Progenitor cell of endocrine pancreas (in vitro differentiated cells): ENCODE data around the gene ATXN1. TPM values are rescaled to one million over a fixed set of nuclear protein-coding genes. Genes with fewer than 3 reads are reported as not detected.

Experiments
- DNase-seq: peaks from one replicate; pipeline ENCODE4 v3.0.0; 2021; ENCODE audit warnings: low spot score; ENCODE audit not compliant: unreplicated experiment
- H3K27ac Mint-ChIP-seq: 2 replicates; pipeline ENCODE4 v1.8.0; 2021; ENCODE audit warnings: mild to moderate bottlenecking, moderate library complexity, mixed read lengths
- H3K27me3 Mint-ChIP-seq: 2 replicates; pipeline ENCODE4 v1.8.0; 2021; ENCODE audit warnings: mixed read lengths
- H3K36me3 Mint-ChIP-seq: 2 replicates; pipeline ENCODE4 v1.8.0; 2022; ENCODE audit warnings: mixed read lengths; ENCODE audit not compliant: insufficient read depth
- H3K4me1 Mint-ChIP-seq: 2 replicates; pipeline ENCODE4 v1.8.0; 2021; ENCODE audit warnings: low read depth, mixed read lengths
- H3K4me3 Mint-ChIP-seq: 2 replicates; pipeline ENCODE4 v1.8.0; 2021; ENCODE audit warnings: low read depth, mild to moderate bottlenecking, moderate library complexity, mixed read lengths
- H3K9me3 Mint-ChIP-seq: 2 replicates; pipeline ENCODE4 v1.8.0; 2021; ENCODE audit warnings: low read depth, mixed read lengths
- total RNA-seq: library from RNA; stranded (reverse); gene quantifications from 2 replicates; pipeline ENCODE4 v1.2.1, GENCODE V29; 2021
- TF ChIP-seq, protein P1 (sequence below): fragments of 200-600 bp; sonication (generic); IDR thresholded peaks from one replicate; pipeline ENCODE4 v1.5.0; 2021; ENCODE audit warnings: antibody characterized with exemption, mild to moderate bottlenecking; ENCODE audit not compliant: unreplicated experiment

Gene ATXN1
- total RNA-seq, 1 donor from 2014 or later = 35.8 TPM

DNA sequence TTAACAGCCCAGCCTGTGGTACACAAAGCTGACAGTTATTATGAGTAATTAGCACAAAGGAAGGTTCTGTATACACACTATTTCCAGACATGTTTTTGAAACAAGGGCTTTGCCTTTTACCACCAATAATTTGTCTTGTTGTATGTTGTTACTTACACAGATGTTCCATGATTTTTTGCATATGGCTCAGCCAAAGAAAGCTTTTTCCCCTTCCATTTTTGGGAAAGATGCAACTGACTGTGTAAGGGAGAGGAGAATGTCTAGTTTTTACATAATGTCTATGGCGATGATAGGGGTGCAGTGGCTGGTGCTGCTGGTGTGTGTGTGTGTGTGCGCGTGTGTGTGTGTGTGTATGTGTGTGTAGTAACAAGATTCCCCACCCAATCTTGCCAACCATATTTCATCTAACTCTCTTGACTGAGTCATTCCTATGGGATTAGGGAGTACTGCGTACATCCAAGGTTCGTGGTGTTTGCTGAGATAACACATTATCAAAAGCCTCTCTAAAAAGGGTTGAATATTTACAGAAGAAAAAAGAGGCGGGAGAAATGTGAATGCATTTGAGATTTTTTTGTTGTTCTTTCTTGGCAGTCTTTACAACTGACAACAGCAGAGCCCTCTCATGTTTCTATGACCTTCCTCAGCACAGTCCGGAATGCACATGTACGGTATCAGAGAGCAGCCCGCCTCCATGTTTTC, 330.7 kb downstream of the ATXN1 start:
- TF ChIP-seq, protein P1, sequence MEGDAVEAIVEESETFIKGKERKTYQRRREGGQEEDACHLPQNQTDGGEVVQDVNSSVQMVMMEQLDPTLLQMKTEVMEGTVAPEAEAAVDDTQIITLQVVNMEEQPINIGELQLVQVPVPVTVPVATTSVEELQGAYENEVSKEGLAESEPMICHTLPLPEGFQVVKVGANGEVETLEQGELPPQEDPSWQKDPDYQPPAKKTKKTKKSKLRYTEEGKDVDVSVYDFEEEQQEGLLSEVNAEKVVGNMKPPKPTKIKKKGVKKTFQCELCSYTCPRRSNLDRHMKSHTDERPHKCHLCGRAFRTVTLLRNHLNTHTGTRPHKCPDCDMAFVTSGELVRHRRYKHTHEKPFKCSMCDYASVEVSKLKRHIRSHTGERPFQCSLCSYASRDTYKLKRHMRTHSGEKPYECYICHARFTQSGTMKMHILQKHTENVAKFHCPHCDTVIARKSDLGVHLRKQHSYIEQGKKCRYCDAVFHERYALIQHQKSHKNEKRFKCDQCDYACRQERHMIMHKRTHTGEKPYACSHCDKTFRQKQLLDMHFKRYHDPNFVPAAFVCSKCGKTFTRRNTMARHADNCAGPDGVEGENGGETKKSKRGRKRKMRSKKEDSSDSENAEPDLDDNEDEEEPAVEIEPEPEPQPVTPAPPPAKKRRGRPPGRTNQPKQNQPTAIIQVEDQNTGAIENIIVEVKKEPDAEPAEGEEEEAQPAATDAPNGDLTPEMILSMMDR = no peak
- Mint-ChIP-seq H3K36me3 (peaks cover 3% of the 10 kb centered on the region), H3K27ac (no peak overlapping the region), H3K4me3 (no peak overlapping the region), H3K4me1 (peaks cover 10% of the 10 kb centered on the region), H3K27me3 (no peaks in the 10 kb centered on the region), H3K9me3 (no peaks in the 10 kb centered on the region)
- DNase-seq = no peak

DNA sequence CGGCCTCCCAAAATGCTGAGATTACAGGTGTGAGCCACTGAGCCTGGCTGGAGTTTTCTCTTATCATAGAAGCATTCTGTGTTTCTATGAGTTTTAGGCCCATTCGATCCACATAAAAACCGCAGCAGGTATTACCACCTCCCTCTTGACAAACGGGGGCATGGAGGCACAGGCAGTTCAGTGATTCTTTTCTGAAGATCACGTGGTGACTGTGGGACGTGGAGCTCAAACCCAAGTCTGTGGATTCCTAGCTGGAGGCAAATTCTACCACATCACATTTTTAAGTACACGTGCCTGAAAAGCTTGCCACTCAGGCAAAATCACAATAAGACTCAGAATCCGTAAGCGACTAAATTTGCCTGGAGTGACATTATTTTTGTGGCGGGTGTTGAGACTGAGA, 331.6 kb downstream of the ATXN1 start:
- no peak overlapping the region for H3K4me3 Mint-ChIP-seq
- no peaks in the 10 kb centered on the region for H3K36me3 Mint-ChIP-seq
- H3K27ac Mint-ChIP-seq = no peak overlapping the region

DNA sequence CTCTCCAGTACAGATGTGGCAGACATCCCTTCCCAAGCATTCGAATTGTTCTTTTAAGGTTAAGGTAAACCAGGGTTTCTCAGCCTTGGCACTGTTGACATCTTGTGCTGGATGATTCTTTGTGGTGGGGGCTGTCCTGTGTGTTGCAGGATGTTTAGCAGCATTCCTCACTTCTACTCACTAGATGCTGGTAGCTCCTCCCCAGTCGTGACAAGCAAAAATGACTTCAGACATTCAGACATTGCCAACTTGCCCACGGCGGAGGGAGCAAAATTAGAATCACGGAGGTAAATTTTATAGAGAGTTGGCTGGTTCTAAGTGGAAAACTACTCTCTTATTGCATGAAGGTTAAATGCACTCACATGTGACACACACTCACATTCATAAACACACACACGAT, 334.1 kb downstream of the ATXN1 start:
- TF ChIP-seq, protein P1 = no peak
- H3K4me3 Mint-ChIP-seq = no peak overlapping the region
- no peak overlapping the region for H3K27ac Mint-ChIP-seq
- DNase-seq = no peak
- H3K9me3 Mint-ChIP-seq = no peaks in the 10 kb centered on the region
- peaks cover 10% of the 10 kb centered on the region for H3K4me1 Mint-ChIP-seq
- no peaks in the 10 kb centered on the region for H3K36me3 Mint-ChIP-seq
- no peaks in the 10 kb centered on the region for H3K27me3 Mint-ChIP-seq

More for the DNA sequence above, 331.6 kb downstream of the ATXN1 start:
- peaks cover 10% of the 10 kb centered on the region for H3K4me1 Mint-ChIP-seq
- TF ChIP-seq, protein P1 = no peak
- H3K27me3 Mint-ChIP-seq = no peaks in the 10 kb centered on the region
- no peak for DNase-seq
- H3K9me3 Mint-ChIP-seq = no peaks in the 10 kb centered on the region

DNA sequence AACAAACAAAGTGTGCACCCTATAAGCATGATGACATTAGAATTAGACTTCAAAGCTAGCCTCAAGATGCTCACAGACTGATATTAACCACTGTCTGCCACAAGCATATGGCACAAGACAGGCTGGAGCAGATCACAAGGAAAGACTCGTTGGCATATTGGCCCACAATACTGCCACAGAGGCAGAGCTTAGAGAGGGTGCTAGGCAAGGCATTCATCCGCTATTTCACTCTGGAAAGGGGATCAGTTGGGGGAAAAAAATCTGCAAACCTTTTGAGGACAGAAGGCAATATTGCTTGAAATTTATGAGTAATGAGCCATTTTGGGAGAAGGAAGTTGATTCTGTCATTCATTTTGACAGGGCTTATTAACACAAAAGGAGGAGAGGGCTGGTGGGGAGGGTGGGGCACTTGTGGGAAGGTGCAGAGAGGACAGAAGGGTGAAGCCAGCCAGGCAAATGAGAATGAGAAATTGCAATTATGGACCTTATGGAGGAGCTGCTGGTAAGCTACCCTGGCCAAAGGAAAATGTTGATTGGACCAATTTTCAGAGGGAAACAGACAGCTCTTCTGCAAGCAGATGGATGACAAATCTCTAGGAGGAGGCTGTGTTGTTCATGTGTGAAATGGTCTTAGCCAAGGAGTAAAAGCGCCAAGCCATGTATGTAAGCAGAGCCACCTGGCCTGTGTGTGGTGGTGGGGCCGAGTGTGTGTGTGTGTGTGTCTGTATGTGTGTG, 335.2 kb downstream of the ATXN1 start:
- TF ChIP-seq, protein P1 = no peak
- Mint-ChIP-seq H3K27me3 (no peaks in the 10 kb centered on the region), H3K4me3 (no peak overlapping the region), H3K9me3 (no peaks in the 10 kb centered on the region), H3K27ac (peak overlapping the region; percentile 59), H3K4me1 (peaks cover 13% of the 10 kb centered on the region), H3K36me3 (no peaks in the 10 kb centered on the region)
- DNase-seq = no peak

DNA sequence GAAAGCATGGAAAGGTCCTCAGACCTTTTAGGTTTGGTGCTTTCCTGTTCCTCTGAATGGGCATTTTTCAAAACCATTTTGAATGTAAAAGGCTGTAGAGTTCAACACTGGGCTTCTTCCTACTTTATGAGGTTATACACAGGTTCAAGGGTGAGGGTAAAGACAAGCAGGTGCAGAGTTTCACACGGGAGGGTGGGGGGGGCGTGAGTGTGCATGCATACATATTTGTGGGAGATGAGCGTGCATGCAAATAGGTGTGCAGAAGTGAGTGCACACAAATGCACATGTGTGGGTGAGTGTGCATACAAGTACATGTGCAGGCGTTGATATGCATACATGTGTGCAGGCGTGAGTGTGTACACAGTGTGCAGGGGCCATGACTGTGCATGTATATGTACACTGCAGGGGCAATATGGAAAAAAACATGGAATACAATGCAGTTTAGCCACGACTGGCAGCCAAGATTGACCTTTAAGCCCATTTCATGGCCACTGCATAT, 339.7 kb downstream of the ATXN1 start:
- H3K4me3 Mint-ChIP-seq = no peak overlapping the region
- H3K36me3 Mint-ChIP-seq = no peaks in the 10 kb centered on the region
- H3K27me3 Mint-ChIP-seq = no peaks in the 10 kb centered on the region
- TF ChIP-seq, protein P1 = no peak
- H3K4me1 Mint-ChIP-seq = peaks cover 5% of the 10 kb centered on the region
- no peak overlapping the region for H3K27ac Mint-ChIP-seq
- no peak for DNase-seq
- H3K9me3 Mint-ChIP-seq = no peaks in the 10 kb centered on the region
